HepG2 (cell line): ENCODE results near the gene ZDHHC9. TPM values are rescaled to one million over a fixed set of nuclear protein-coding genes. Genes with fewer than 3 reads are reported as not detected.

Experiments used
- ATAC-seq: fragments of 200-7000 bp; cut with Tn5 transposase; 3 replicates; pipeline ENCODE4 v1.9.1; 2020; ENCODE audit warnings: mild to moderate bottlenecking, moderate library complexity
- BruUV-seq: library from RNA; stranded (reverse); fragments of 400-500 nt; replicated peaks from 2 replicates; lab custom pipeline; 2021; lab: Mats Ljungman, UMichigan
- CTCF ChIA-PET: fragments of 300-600 bp; formaldehyde crosslinking; extraction: SDS; loops from one replicate; lab custom pipeline; 2021; ENCODE audit warnings: low total read pairs, inconsistent platforms, low intra/inter-chr PET ratio; lab: Yijun Ruan, JAX
- POLR2A ChIA-PET: fragments of 350-600 bp; sonication (Branson Sonifier 250); formaldehyde crosslinking; loops from one replicate; lab custom pipeline; 2020; ENCODE audit warnings: antibody characterized with exemption, inconsistent platforms; lab: Yijun Ruan, JAX
- DNase-seq: peaks from one replicate; pipeline ENCODE4 v3.0.0-alpha.2; 2015; ENCODE audit warnings: low spot score
- FAIRE-seq: peaks from 3 replicates; lab custom pipeline; 2011; peaks lifted over from hg19 to GRCh38; lab: Jason Lieb, UNC
- H2AFZ ChIP-seq: one replicate; pipeline ENCODE4 v1.6.1; 2011; ENCODE audit warnings: low read length, inconsistent platforms
- H3K27ac ChIP-seq: fragments of 300-600 bp; 3 replicates; pipeline ENCODE4 v1.8.0; 2011; ENCODE audit warnings: mixed run types, mild to moderate bottlenecking, mixed read lengths, low read length, inconsistent platforms; ENCODE audit not compliant: insufficient read depth; ENCODE audit errors: extremely low read length
- H3K27me3 ChIP-seq, 2 experiments: fragments of 200-600 bp in 1 of 2; 2 replicates in 1 of 2; 3 replicates in 1 of 2; pipeline versions ENCODE4 v1.6.0 to v1.8.0; 2011; ENCODE audit warnings: low read length in 2 of 2, mild to moderate bottlenecking in 2 of 2, moderate library complexity in 2 of 2, inconsistent platforms in 1 of 2; ENCODE audit not compliant: insufficient read depth in 2 of 2, control insufficient read depth in 1 of 2
- H3K36me3 ChIP-seq, 2 experiments: fragments of 200-600 bp in 1 of 2; replicated peaks in 1 of 2; 2 replicates in 1 of 2; 3 replicates in 1 of 2; pipeline versions ENCODE4 v1.5.1 to v1.8.0; 2011; ENCODE audit warnings: low read length in 2 of 2, inconsistent platforms in 1 of 2; ENCODE audit not compliant: insufficient read depth in 2 of 2, control insufficient read depth in 1 of 2
- H3K4me1 ChIP-seq: 2 replicates; pipeline ENCODE4 v1.5.1; 2012; ENCODE audit warnings: low read length, inconsistent platforms; ENCODE audit not compliant: insufficient read depth
- H3K4me2 ChIP-seq: 2 replicates; pipeline ENCODE4 v1.6.0; 2011; ENCODE audit warnings: low read depth, low read length, inconsistent platforms
- H3K4me3 ChIP-seq, 3 experiments: fragments of 200-600 bp in 1 of 3; sonication (generic), shearing (Covaris generic) in 1 of 3; replicated peaks in 1 of 3; 2 replicates each; pipeline ENCODE4 v1.5.1; 2011 to 2016; ENCODE audit warnings: low read length in 3 of 3, inconsistent platforms in 2 of 3, low read depth in 2 of 3, mild to moderate bottlenecking in 2 of 3, control low read depth in 1 of 3, mixed read lengths in 1 of 3; ENCODE audit not compliant: insufficient read depth in 1 of 3
- H3K79me2 ChIP-seq: one replicate; pipeline ENCODE4 v1.6.1; 2011; ENCODE audit warnings: low read length, inconsistent platforms; ENCODE audit not compliant: insufficient read depth
- H3K9ac ChIP-seq: 2 replicates; pipeline ENCODE4 v1.6.0; 2011; ENCODE audit warnings: mild to moderate bottlenecking, low read depth, low read length, inconsistent platforms; ENCODE audit not compliant: insufficient read depth
- H3K9me3 ChIP-seq: 2 replicates; pipeline ENCODE4 v1.5.1; 2012; ENCODE audit warnings: mild to moderate bottlenecking, low read length
- H4K20me1 ChIP-seq: 2 replicates; pipeline ENCODE4 v1.6.0; 2011; ENCODE audit warnings: inconsistent platforms, mild to moderate bottlenecking, low read length, moderate library complexity; ENCODE audit not compliant: insufficient read depth
- GATA4 ChIP-seq: sonication (generic); IDR thresholded peaks from 2 replicates; pipeline ENCODE4 v1.6.1; 2016; ENCODE audit warnings: antibody characterized with exemption, low read depth, borderline replicate concordance
- JUND ChIP-seq: sonication (generic); formaldehyde crosslinking; IDR thresholded peaks from 2 replicates; pipeline ENCODE4 v1.8.0; 2022; ENCODE audit warnings: mild to moderate bottlenecking, missing genetic modification reagents
- SMAD9 ChIP-seq: sonication (generic); formaldehyde crosslinking; IDR thresholded peaks from 2 replicates; pipeline ENCODE4 v1.5.1; 2020; ENCODE audit warnings: mild to moderate bottlenecking, missing genetic modification reagents
- SP2 ChIP-seq: sonication (generic); formaldehyde crosslinking; IDR thresholded peaks from 2 replicates; pipeline ENCODE4 v1.5.1; 2020; ENCODE audit warnings: mild to moderate bottlenecking, missing genetic modification reagents
- U2AF2 ChIP-seq: fragments of 200-400 bp; formaldehyde crosslinking; IDR thresholded peaks from 2 replicates; pipeline ENCODE4 v1.6.1; 2017; ENCODE audit warnings: low read depth, mild to moderate bottlenecking, low read length
- YEATS2 ChIP-seq: sonication (generic); formaldehyde crosslinking; IDR thresholded peaks from 2 replicates; pipeline ENCODE4 v1.4.0; 2020; ENCODE audit warnings: missing genetic modification reagents, borderline replicate concordance
- ZNF564 ChIP-seq: sonication (generic); formaldehyde crosslinking; IDR thresholded peaks from 2 replicates; pipeline ENCODE4 v1.8.1; 2023; ENCODE audit warnings: mild to moderate bottlenecking, missing genetic modification reagents
- ZSCAN21 ChIP-seq: sonication (generic); formaldehyde crosslinking; IDR thresholded peaks from 2 replicates; pipeline ENCODE4 v1.8.0; 2022; ENCODE audit warnings: mild to moderate bottlenecking, missing genetic modification reagents, moderate library complexity, borderline replicate concordance
- ZSCAN30 ChIP-seq: sonication (generic); formaldehyde crosslinking; IDR thresholded peaks from 2 replicates; pipeline ENCODE4 v1.5.0; 2020; ENCODE audit warnings: mild to moderate bottlenecking, missing genetic modification reagents
- WGBS: methylation state at CpG from one replicate; pipeline ENCODE4 v1.1.6; 2017; ENCODE audit warnings: low lambda C conversion rate; 5-methylcytosine and 5-hydroxymethylcytosine counted together
- in situ Hi-C: cut with HindIII; loops from 2 replicates; pipeline ENCODE4 v1.10.0; 2017; ENCODE audit warnings: low pct_unique_long_range_greater_than_20kb; ENCODE audit not compliant: extremely low pct_ligation_motif_present
- intact Hi-C: fragments of 100-400 bp; cut with micrococcal nuclease; formaldehyde crosslinking; loops from one replicate; pipeline ENCODE4 v1.10.0; 2022; ENCODE audit not compliant: unreplicated experiment
- polyA plus RNA-seq, 8 experiments: library from polyadenylated mRNA; depleted of rRNA in 3 of 8; stranded (reverse) in 7 of 8; unstranded in 1 of 8; fragments of >200 nt; fragmentation: Illumina TruSeq in 4 of 8; extraction: Trizol in 4 of 8; gene quantifications; 2 replicates each; pipeline versions ENCODE4 v1.2.1 to v1.2.3, GENCODE V29; 2011 to 2016; ENCODE audit warnings: low read depth in 4 of 8, missing spikeins in 1 of 8, mixed read lengths in 1 of 8; ENCODE audit not compliant: insufficient read depth in 1 of 8
- total RNA-seq, 5 experiments: library from RNA; depleted of rRNA; stranded (reverse); fragments of >200 nt; fragmentation: Illumina TruSeq; extraction: Trizol; gene quantifications; 2 replicates each; pipeline ENCODE4 v1.2.3, GENCODE V29; 2016; ENCODE audit warnings: low read depth in 1 of 5
- TF ChIP-seq, protein P1 (sequence below): sonication (generic); formaldehyde crosslinking; IDR thresholded peaks from 2 replicates; pipeline ENCODE4 v1.5.0; 2020; ENCODE audit warnings: missing genetic modification reagents
- TF ChIP-seq, protein P2 (sequence below): sonication (generic); formaldehyde crosslinking; IDR thresholded peaks from 2 replicates; pipeline ENCODE4 v1.8.0; 2022; ENCODE audit warnings: mild to moderate bottlenecking, missing genetic modification reagents; ENCODE audit not compliant: insufficient replicate concordance
- TF ChIP-seq, protein P3 (sequence below): sonication (generic); formaldehyde crosslinking; IDR thresholded peaks from 2 replicates; pipeline ENCODE4 v1.5.0; 2020; ENCODE audit warnings: missing genetic modification reagents, mild to moderate bottlenecking, borderline replicate concordance

Gene ZDHHC9
- total and polyA plus RNA-seq, 2 of the 13 experiments (the other 11 are each of a cell fraction or from before 2014, with no cell fraction given), result 28.3 to 53.1 TPM

DNA sequence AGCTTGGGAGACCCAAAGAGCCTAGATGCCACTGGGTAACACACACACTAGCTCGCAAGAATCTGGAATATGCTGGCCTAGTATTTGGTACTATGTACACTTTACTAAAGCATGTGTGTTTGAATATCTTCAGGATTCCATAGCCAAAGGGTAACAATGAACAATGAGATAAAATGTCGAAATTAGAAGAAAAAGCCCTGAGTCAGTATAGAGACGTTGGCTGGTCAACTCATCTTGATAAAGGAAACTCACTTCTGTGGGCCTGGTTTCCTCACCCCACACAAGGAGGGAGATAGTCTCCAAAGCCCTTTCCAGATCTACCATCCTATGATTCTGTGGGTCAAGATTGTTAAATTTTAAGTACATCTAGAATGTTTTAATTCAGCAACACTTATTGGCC is 6.9 kb downstream of the ZDHHC9 start:
- no peaks in the 10 kb centered on the region for H3K27me3 ChIP-seq
- ChIA-PET CTCF (no interaction called here), POLR2A (interaction anchor here (0.8 kb wide), 1 partner anchor 10 kb away, joined by 3 read pairs; no protein-coding TSS in a partner anchor)
- in situ Hi-C loops, result no loop called here
- no peak for TF ChIP-seq GATA4
- TF ChIP-seq, protein P1, sequence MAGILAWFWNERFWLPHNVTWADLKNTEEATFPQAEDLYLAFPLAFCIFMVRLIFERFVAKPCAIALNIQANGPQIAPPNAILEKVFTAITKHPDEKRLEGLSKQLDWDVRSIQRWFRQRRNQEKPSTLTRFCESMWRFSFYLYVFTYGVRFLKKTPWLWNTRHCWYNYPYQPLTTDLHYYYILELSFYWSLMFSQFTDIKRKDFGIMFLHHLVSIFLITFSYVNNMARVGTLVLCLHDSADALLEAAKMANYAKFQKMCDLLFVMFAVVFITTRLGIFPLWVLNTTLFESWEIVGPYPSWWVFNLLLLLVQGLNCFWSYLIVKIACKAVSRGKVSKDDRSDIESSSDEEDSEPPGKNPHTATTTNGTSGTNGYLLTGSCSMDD (CRISPR knock-in tag), result no peak
- TF ChIP-seq ZSCAN30 (CRISPR knock-in tag), result no peak
- no peak for TF ChIP-seq JUND (CRISPR knock-in tag)
- TF ChIP-seq, protein P2, sequence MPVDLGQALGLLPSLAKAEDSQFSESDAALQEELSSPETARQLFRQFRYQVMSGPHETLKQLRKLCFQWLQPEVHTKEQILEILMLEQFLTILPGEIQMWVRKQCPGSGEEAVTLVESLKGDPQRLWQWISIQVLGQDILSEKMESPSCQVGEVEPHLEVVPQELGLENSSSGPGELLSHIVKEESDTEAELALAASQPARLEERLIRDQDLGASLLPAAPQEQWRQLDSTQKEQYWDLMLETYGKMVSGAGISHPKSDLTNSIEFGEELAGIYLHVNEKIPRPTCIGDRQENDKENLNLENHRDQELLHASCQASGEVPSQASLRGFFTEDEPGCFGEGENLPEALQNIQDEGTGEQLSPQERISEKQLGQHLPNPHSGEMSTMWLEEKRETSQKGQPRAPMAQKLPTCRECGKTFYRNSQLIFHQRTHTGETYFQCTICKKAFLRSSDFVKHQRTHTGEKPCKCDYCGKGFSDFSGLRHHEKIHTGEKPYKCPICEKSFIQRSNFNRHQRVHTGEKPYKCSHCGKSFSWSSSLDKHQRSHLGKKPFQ (CRISPR knock-in tag), result no peak
- no peak for TF ChIP-seq ZSCAN21 (CRISPR knock-in tag)
- TF ChIP-seq SMAD9 (CRISPR knock-in tag), result no peak
- TF ChIP-seq ZNF564 (CRISPR knock-in tag), result no peak
- TF ChIP-seq YEATS2 (CRISPR knock-in tag), result no peak
- TF ChIP-seq U2AF2, result no peak
- TF ChIP-seq SP2 (CRISPR knock-in tag), result no peak
- TF ChIP-seq, protein P3, sequence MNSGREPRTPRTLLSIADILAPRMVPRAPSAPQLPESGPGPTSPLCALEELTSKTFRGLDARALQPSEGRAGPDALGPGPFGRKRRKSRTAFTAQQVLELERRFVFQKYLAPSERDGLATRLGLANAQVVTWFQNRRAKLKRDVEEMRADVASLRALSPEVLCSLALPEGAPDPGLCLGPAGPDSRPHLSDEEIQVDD (CRISPR knock-in tag), result no peak
- no peak overlapping the region for H3K4me3 ChIP-seq
- DNase-seq (no peak), ATAC-seq (no peak), FAIRE-seq (no peak)
- H3K4me1 ChIP-seq, result peaks cover 39% of the 10 kb centered on the region
- 0 out of 2 replicates have a peak, but pooled peaks cover 6% of the 10 kb centered on the region for H4K20me1 ChIP-seq
- 88% methylated on average over 3 of the region's 3 CpGs for WGBS
- no peak overlapping the region for H3K4me2 ChIP-seq
- no peak overlapping the region for H2AFZ ChIP-seq
- H3K9ac ChIP-seq, result no peak overlapping the region
- H3K27ac ChIP-seq, result no peak overlapping the region
- peaks cover 50% of the 10 kb centered on the region for H3K79me2 ChIP-seq
- H3K36me3 ChIP-seq, result peaks cover 1 to 17% of the 10 kb centered on the region in 2 experiments; a peak in 2 of 5 replicates
- BruUV-seq, result no TSS peak
- intact Hi-C loops, result no loop called here
- no peaks in the 10 kb centered on the region for H3K9me3 ChIP-seq
